Heart left ventricle (tissue), 16 donors: Measurements from ENCODE around the gene IPO11. TPM values are rescaled to one million over a fixed set of nuclear protein-coding genes. Genes with fewer than 3 reads are reported as not detected.
"Not testable (repeated sequence)": the region's sequence is repeated elsewhere in the genome, so short reads cannot be mapped to it uniquely, and the experiment has no call there.

ENCODE experiments used
- ATAC-seq, 4 donors: fragments of 200-7000 bp; cut with Tn5 transposase; one replicate each; pipeline ENCODE4 v1.9.1; 2020 to 2022; ENCODE audit warnings: moderate library complexity in 4 of 4, mild to moderate bottlenecking in 3 of 4, moderate number of reproducible peaks in 1 of 4
- DNase-seq, 5 donors: peaks; one replicate each; pipeline ENCODE4 v3.0.0-alpha.2; 2020
- H3K27ac ChIP-seq, 12 donors: fragments of 200-600 bp; sonication (generic) in 4 of 12; one replicate each; pipeline versions ENCODE4 v1.5.0 to v1.8.0; 2016 to 2022; ENCODE audit warnings: mild to moderate bottlenecking in 2 of 12
- H3K27me3 ChIP-seq, 9 donors: fragments of 200-600 bp; sonication (generic) in 2 of 9; one replicate each; pipeline versions ENCODE4 v1.5.1 to v1.8.0; 2016 to 2022; ENCODE audit warnings: mild to moderate bottlenecking in 3 of 9
- H3K36me3 ChIP-seq, 9 donors: fragments of 200-600 bp; sonication (generic) in 2 of 9; one replicate each; pipeline versions ENCODE4 v1.5.0 to v1.8.0; 2018 to 2022; ENCODE audit warnings: mild to moderate bottlenecking in 2 of 9
- H3K4me1 ChIP-seq, 12 donors: fragments of 200-600 bp; sonication (generic) in 4 of 12; one replicate each; pipeline versions ENCODE4 v1.5.0 to v1.8.0; 2016 to 2022; ENCODE audit warnings: mild to moderate bottlenecking in 3 of 12
- H3K4me3 ChIP-seq, 12 donors: fragments of 200-600 bp; sonication (generic) in 4 of 12; one replicate each; pipeline versions ENCODE4 v1.5.0 to v1.8.0; 2017 to 2022; ENCODE audit warnings: mild to moderate bottlenecking in 9 of 12, moderate library complexity in 4 of 12
- H3K9me3 ChIP-seq, 12 donors: fragments of 200-600 bp; sonication (generic) in 4 of 12; one replicate each; pipeline versions ENCODE4 v1.5.0 to v1.8.0; 2016 to 2022; ENCODE audit warnings: mild to moderate bottlenecking in 1 of 12
- CTCF ChIP-seq, 12 donors: fragments of 200-600 bp; sonication (generic) in 4 of 12; IDR thresholded peaks; one replicate each; pipeline versions ENCODE4 v1.5.0 to v1.8.0; 2018 to 2022; ENCODE audit warnings: antibody characterized with exemption in 12 of 12, mild to moderate bottlenecking in 5 of 12
- POLR2A ChIP-seq, 2 donors: fragments of 450-650 bp; IDR thresholded peaks; one replicate each; pipeline ENCODE4 v1.6.1; 2017; ENCODE audit warnings: antibody characterized with exemption in 2 of 2, mild to moderate bottlenecking in 2 of 2, moderate library complexity in 2 of 2
- WGBS, 4 donors: extraction: QIAGEN DNeasy Blood & Tissue Kit in 2 of 4; methylation state at CpG; one replicate each; pipeline versions ENCODE4 v1.1.5 to v1.1.7; 2013 to 2018; 5-methylcytosine and 5-hydroxymethylcytosine counted together
- intact Hi-C, 10 donors: fragments of 100-400 bp; cut with DNase I; formaldehyde crosslinking; loops; one replicate each; pipeline versions ENCODE4 v1.11.1 to v1.14.2; 2022
- polyA plus RNA-seq, 2 donors: library from polyadenylated mRNA; stranded (reverse); fragments of 200-250 nt; gene quantifications; one replicate each; pipeline ENCODE4 v1.2.3, GENCODE V29; 2013
- total RNA-seq, 9 donors: library from RNA; depleted of rRNA in 2 of 9; stranded (reverse); fragments of >200 nt in 2 of 9; fragmentation: NEBNext Ultra II Directional in 3 of 9; extraction: Animal tissue kit (Norgen Biotek cat#: 25700) in 3 of 9; gene quantifications; one replicate each; pipeline versions ENCODE4 v1.1.0 to v1.2.4, GENCODE V29; 2016 to 2023
- donor health status: ischemic (EF 13 %, LVEDD 7.1; RV severe dilation, severe dysfunction).
- donor health status: healthy with polysubstance abuse.
- donor health status: DM: no; HTN: yes; CAD: no.
- donor health status: DM: no; HTN: no; CAD: no.
- donor health status: ischemic (EF 25% LVEDD 6.9; RV normal size, moderate dysfunction).
- donor health status: ischemic (EF 25% LVEDD 5.7; RV mildly dilated, moderate dysfunction).
- donor health status: healthy.
- donor health status: DM: yes; HTN: yes; CAD: no.
- donor health status: ischemic (EF 35%, LVEDD 5.7; RV mildly dilated, moderate dysfunction).
- donor health status: nonischemic (EF 11% LVEDD 7.7; RV severe dilation, severe dysfunction).
- donor health status: DM: yes; HTN: yes; CAD: no.
- donor health status: PGD.
- donor health status: ischemic (EF 29% LVEDD 5.4; RV normal size, mild dysfunction).
- donor health status: nonischemic (EF 23%, LVEDD 6.1; RV moderate dilation, normal function).

The IPO11 gene
- total and polyA plus RNA-seq, 11 donors = 8.2 to 40.4 (median 29.1) TPM

- no peak overlapping the region for H3K27ac ChIP-seq
- 94 to 97% (median 95%) methylated on average over 4 of the region's 4 CpGs for WGBS, 4 donors
- no peak for TF ChIP-seq POLR2A (IDR thresholded peaks at IDR 0.05)
- no peak for TF ChIP-seq CTCF (IDR thresholded peaks at IDR 0.05)
These were observed 87.2 kb downstream of the IPO11 start for GRCh38 chr5:62499756-62500155.

DNA sequence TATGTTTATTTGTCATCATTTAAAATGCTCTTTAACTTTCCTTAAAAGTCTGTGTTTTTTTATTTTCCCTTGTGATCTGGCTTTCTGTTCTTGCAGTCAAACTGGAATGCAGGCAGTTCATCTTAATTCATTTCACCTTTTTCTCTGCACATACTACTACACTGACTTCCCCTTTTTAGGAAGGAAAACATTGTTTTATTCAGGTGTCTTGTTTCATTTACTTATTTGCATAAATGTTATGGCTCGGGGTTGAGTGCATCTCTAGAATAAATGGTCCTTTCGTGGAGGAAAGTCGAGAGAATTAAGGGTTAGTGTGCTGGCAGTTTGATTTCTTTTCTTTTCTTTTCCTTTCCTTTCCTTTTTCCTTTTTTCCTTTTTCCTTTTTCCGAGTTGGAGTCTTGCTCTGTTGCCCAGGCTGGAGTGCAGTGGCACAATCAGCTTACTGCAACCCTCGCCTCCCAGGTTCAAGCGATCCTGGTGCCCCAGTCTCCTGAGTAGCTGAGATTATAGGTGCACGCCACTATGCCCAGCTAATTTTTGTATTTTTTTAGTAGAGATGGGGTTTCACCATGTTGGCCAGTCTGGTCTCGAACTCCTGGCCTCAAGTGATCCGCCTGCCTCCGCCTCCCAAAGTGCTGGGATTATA, 90.0 kb downstream of the IPO11 start:
- TF ChIP-seq CTCF (IDR thresholded peaks at IDR 0.05) (no peak), POLR2A (IDR thresholded peaks at IDR 0.05) (no peak)
- Histone ChIP-seq H3K27ac (no peak overlapping the region), H3K4me1 (no peaks in the 10 kb centered on the region), H3K9me3 (no peaks in the 10 kb centered on the region), H3K27me3 (no peaks in the 10 kb centered on the region), H3K4me3 (no peak overlapping the region), H3K36me3 (peaks cover 0 to 60% (median 24%) of the 10 kb centered on the region in 9 donors)
- DNase-seq = no peak
- WGBS, 4 donors = 94 to 98% (median 96%) methylated on average over 10 of the region's 10 CpGs
- no peak for ATAC-seq
- intact Hi-C loops = no loop called here

More at GRCh38 chr5:62499756-62500155, 87.2 kb downstream of the IPO11 start:
- Histone ChIP-seq H3K4me3 (no peak overlapping the region), H3K36me3 (peaks cover 0 to 69% (median 22%) of the 10 kb centered on the region in 9 donors), H3K9me3 (no peaks in the 10 kb centered on the region), H3K4me1 (no peaks in the 10 kb centered on the region), H3K27me3 (no peaks in the 10 kb centered on the region)
- intact Hi-C loops = no loop called here
- no peak for ATAC-seq
- DNase-seq = no peak

GRCh38 chr5:62504129-62504528, 91.6 kb downstream of the IPO11 start:
- no peak overlapping the region for H3K4me3 ChIP-seq
- no peak overlapping the region for H3K27ac ChIP-seq
- no peak for DNase-seq
- H3K36me3 ChIP-seq = peaks cover 0 to 52% (median 24%) of the 10 kb centered on the region in 9 donors
- ATAC-seq = no peak
- intact Hi-C loops = no loop called here
- H3K9me3 ChIP-seq = peaks cover 0 to 4% (median 0%) of the 10 kb centered on the region in 12 donors
- no peaks in the 10 kb centered on the region for H3K27me3 ChIP-seq
- no peaks in the 10 kb centered on the region for H3K4me1 ChIP-seq
- no peak for TF ChIP-seq CTCF (IDR thresholded peaks at IDR 0.05)
- TF ChIP-seq POLR2A (IDR thresholded peaks at IDR 0.05) = no peak

DNA sequence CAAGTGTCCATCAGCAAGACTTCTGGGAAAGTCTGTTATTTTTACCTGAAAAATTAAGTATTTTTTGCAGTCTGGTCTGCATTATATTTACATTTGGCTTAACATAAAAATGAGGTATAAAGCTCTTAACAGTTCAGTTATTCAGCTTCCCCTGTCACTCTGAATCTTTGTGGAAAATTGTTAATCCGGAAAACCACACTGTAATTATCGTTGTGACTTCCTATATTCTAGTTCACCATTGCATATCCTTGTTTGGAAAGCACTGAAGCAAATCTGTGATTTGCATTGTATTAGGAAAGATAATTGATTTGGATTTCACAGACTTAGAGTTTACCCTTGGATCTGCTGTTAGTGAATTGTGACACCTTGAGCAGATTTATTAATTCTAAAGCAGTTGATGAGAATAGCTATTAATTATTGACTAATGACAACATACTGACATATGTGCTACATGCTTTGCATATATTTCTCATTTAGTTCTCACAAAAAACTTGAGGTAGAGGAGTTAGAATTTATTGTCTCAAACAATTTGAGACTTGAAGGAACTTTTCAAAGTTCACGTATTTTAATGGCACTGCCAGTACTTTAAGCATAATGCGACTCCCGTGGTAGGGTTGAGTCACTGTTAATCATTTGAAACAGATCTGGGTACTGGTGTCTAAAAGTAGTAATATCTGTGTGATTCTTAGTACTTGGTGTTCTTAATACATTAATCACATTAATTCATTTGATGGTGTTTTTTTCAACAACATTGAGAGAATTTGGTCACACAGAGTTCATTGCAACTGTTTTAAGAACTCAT, 94.3 kb downstream of the IPO11 start:
- intact Hi-C loops = no loop called here
- TF ChIP-seq POLR2A (IDR thresholded peaks at IDR 0.05) (no peak), CTCF (IDR thresholded peaks at IDR 0.05) (no peak)
- Histone ChIP-seq H3K4me1 (peaks cover 0 to 15% (median 0%) of the 10 kb centered on the region in 12 donors), H3K9me3 (peaks cover 0 to 4% (median 0%) of the 10 kb centered on the region in 12 donors), H3K36me3 (peaks cover 0 to 27% (median 8%) of the 10 kb centered on the region in 9 donors), H3K27me3 (no peaks in the 10 kb centered on the region), H3K27ac (no peak overlapping the region), H3K4me3 (no peak overlapping the region)
- 93 to 95% (median 94%) methylated on average over 5 of the region's 5 CpGs for whole genome bisulfite sequencing, 4 donors
- DNase-seq (no peak), ATAC-seq (no peak)

GRCh38 chr5:62508760-62509159, 96.2 kb downstream of the IPO11 start:
- H3K9me3 ChIP-seq, H3K27me3 ChIP-seq, H3K4me3 ChIP-seq, ATAC-seq, intact Hi-C loops, H3K27ac ChIP-seq, DNase-seq: not testable (repeated sequence)
- peaks cover 0 to 15% (median 0%) of the 10 kb centered on the region in 12 donors for H3K4me1 ChIP-seq
- H3K36me3 ChIP-seq = peaks cover 0 to 25% (median 8%) of the 10 kb centered on the region in 9 donors
- WGBS, 4 donors = 97 to 100% (median 98%) methylated on average over 5 of the region's 5 CpGs
